HG03354 (cell line): ENCODE results near the gene TEF.
A peak's percentile ranks its signal among the peaks of the same experiment; 100 is the strongest.

Experiments
- ATAC-seq: cut with Tn5 transposase; IDR thresholded peaks from one replicate; pipeline ENCODE4 v1.9.1; 2021; ENCODE audit warnings: mild to moderate bottlenecking; ENCODE audit not compliant: unreplicated experiment, poor library complexity, severe bottlenecking

The TEF gene

DNA sequence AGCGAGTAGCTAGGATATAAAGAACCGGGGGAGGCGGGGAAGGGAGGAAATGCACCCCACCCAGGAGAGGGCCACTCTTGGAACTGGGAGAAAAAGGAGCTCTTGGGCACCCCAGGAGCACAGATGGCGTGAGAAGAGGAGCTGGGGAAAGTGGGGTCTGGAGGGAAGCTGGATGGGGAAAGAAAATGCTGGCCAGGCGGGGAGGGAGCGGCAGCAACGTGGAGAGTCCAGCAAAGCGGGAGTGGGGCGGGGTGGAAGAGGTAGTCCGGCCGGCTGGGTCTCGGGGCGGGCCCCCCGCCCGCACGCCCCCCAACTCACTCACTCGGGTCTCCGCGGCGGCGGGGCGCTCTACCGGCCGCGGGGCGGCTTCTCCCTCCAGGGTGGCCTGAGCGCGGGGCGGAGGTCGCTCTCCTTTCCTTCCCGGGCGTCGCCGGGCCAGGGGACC is 64.3 kb downstream of the TEF start:
- ATAC-seq = no peak

DNA sequence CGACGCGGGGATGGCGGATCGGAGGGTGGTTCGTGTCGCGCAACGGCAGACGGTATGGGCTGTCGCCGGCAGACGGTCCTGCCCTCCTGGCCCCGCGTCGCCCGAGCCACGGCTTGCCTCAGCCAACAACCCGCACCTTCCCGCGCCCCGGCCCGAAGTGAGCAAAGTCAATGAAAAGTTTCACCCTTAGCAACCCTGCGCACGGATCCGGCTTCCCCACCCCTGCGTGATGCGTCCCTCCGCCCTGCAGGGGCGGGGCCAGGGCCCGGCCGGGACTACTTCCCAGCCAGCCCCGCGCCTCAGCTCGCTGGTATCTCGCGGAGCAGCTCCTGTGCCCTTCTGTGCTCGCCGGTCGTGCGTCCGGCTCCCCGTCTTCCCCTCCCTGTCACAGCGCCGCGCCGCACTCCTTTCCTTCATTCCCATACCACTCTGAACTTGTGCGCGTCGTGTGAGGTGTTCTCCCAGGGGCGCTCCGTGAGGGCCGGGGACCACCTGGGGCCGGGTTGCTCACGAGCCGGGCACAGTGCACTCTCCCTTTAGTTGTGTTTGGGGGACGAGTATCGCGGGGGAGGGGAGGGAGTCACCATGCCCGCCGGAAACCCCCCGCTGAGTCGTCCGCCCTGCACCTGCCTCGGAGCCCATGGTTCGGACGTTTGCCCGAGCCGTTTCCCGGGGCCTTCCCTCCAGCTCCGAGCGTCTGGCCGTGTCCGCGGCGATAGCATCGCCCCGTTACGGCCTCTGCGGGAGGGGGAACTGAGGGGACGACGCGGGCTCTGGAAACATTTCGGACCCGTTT is 65.1 kb downstream of the TEF start, which contains the start of gene TOB2:
Gene TOB2, minus strand, starts transcription at position 163 of the 796 bp plus-strand sequence. CDS start 9,456 bp downstream, outside the sequence.
- ATAC-seq = peak; percentile 43

DNA sequence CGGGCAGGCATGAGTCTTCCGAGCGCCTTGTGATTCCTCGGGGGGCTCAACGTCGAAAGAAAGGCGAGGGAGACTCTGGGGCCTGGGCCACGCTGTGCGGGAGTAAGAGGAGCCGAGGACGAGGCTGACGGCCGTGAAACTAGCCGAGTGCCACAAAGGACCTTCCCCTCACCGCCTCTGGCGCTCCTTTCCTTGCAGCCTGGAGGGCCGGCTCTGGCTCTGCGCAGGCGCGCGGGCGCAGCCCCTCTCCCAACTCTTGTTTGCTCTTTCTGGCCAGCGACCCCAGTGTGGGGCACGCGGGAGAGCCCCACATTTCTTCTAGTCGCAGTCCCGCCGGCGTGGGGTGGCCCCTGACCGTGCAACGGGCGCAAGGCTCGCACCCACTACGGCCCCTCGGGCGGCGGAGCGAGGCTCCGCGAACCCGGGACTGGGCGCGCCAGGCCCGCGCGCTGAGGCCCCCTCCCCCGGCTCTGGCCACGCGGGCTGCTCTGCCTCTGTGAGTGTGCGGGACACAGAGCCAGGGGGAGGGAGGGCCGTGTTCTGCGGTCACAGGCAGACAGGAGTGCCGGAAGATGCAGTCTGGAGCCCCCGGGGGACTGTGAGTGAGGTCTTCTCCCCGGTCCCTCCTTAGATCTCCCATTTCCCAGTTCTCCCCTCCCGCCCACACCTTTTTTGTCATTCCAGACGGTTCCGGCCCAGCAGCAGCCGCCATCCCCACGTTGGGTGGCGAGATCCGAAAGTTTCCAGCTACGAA is 65.9 kb downstream of the TEF start:
- no peak for ATAC-seq

DNA sequence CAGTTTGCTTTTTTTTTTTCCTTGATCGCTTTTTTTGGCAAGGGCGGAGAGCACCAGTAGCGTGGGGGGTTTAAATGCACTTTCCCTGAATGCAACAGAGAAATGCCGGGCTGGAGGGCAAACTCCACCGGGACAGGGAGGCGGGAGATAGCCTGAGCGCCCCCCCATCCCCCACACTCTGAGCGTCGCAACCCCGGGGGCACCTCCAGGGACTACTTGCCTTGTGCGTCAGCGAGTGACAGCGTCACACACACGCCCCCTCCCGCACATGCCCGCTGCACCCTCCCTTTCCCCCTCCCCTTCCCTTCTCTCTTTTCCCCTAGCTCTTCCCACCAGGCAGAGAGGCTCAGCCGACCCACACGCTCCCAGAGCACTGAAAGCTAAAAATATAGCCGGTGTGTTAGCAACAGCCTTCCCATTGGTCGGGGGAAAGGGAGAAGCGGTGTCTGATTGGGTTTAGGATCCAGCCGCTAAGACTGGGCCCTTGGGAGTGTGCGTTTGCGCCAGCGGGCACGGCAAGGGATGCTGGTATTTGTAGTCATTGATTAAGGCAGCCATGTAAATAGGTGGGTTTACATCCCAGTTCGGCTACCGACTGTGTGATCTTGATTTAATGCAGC is 66.6 kb downstream of the TEF start:
- ATAC-seq = peak; percentile 52
